GM23338 (cell line): Measurements from ENCODE around the gene ELOVL6. TPM values are rescaled to one million over a fixed set of nuclear protein-coding genes. Genes with fewer than 3 reads are reported as not detected.

Source experiments
- ATAC-seq: fragments of 200-7000 bp; cut with Tn5 transposase; 3 replicates; pipeline ENCODE4 v1.9.1; 2020
- DNase-seq: peaks from one replicate; pipeline ENCODE4 v3.0.0-alpha.2; 2015; ENCODE audit warnings: low spot score
- H2AFZ ChIP-seq: fragments of 200-600 bp; sonication (generic); 2 replicates; pipeline ENCODE4 v1.8.0; 2016; ENCODE audit warnings: antibody characterized with exemption, mild to moderate bottlenecking, moderate library complexity
- H3F3A ChIP-seq: fragments of 200-600 bp; sonication (generic); replicated peaks from 2 replicates; pipeline ENCODE4 v1.8.0; 2017; ENCODE audit warnings: antibody characterized with exemption, mixed run types, low read depth
- H3K27ac ChIP-seq: fragments of 200-600 bp; sonication (generic); 2 replicates; pipeline ENCODE4 v1.6.1; 2016; ENCODE audit warnings: low read depth
- H3K27me3 ChIP-seq: fragments of 200-600 bp; sonication (generic); 2 replicates; pipeline ENCODE4 v1.8.0; 2016; ENCODE audit warnings: mild to moderate bottlenecking, mixed run types, moderate library complexity; ENCODE audit not compliant: insufficient read depth
- H3K36me3 ChIP-seq: fragments of 200-600 bp; sonication (generic); 2 replicates; pipeline ENCODE4 v1.8.0; 2016; ENCODE audit warnings: mild to moderate bottlenecking; ENCODE audit not compliant: insufficient read depth
- H3K4me1 ChIP-seq: fragments of 200-600 bp; sonication (generic); 2 replicates; pipeline ENCODE4 v1.8.0; 2016; ENCODE audit warnings: mild to moderate bottlenecking, moderate library complexity; ENCODE audit not compliant: insufficient read depth
- H3K4me2 ChIP-seq: fragments of 200-600 bp; sonication (generic); 2 replicates; pipeline ENCODE4 v1.7.1; 2017; ENCODE audit warnings: mixed run types
- H3K4me3 ChIP-seq: fragments of 200-600 bp; sonication (generic); 2 replicates; pipeline ENCODE4 v1.6.1; 2016; ENCODE audit warnings: mixed run types
- H3K79me2 ChIP-seq: fragments of 200-600 bp; sonication (generic); replicated peaks from 2 replicates; pipeline ENCODE4 v1.8.0; 2017; ENCODE audit warnings: mild to moderate bottlenecking; ENCODE audit not compliant: insufficient read depth
- H3K9me2 ChIP-seq: fragments of 200-600 bp; sonication (generic); 2 replicates; pipeline ENCODE4 v1.8.0; 2017; ENCODE audit not compliant: insufficient read depth
- H4K20me1 ChIP-seq: fragments of 200-600 bp; sonication (generic); replicated peaks from 2 replicates; pipeline ENCODE4 v1.8.0; 2017; ENCODE audit warnings: mild to moderate bottlenecking; ENCODE audit not compliant: insufficient read depth
- H3K27ac Mint-ChIP-seq: 2 replicates; pipeline ENCODE4 v1.8.0; 2020; ENCODE audit warnings: inconsistent platforms, mild to moderate bottlenecking, moderate library complexity, mixed read lengths
- H3K27me3 Mint-ChIP-seq: 3 replicates; pipeline ENCODE4 v1.8.0; 2022; ENCODE audit warnings: low read depth, mild to moderate bottlenecking, moderate library complexity, mixed read lengths, inconsistent platforms; ENCODE audit not compliant: insufficient read depth, poor library complexity
- H3K36me3 Mint-ChIP-seq: 3 replicates; pipeline ENCODE4 v1.8.0; 2021; ENCODE audit warnings: low read depth, mild to moderate bottlenecking, inconsistent platforms, moderate library complexity, mixed read lengths
- H3K4me1 Mint-ChIP-seq: 3 replicates; pipeline ENCODE4 v1.8.0; 2020; ENCODE audit warnings: mild to moderate bottlenecking, inconsistent platforms, mixed read lengths
- H3K4me3 Mint-ChIP-seq: 3 replicates; pipeline ENCODE4 v1.8.0; 2021; ENCODE audit warnings: moderate library complexity, mild to moderate bottlenecking, inconsistent platforms, mixed read lengths
- H3K9me3 Mint-ChIP-seq: 3 replicates; pipeline ENCODE4 v1.8.0; 2020; ENCODE audit warnings: moderate library complexity, mild to moderate bottlenecking, inconsistent platforms, mixed read lengths
- CREB1 ChIP-seq: fragments of 250-450 bp; sonication (Bioruptor Pico); IDR thresholded peaks from 2 replicates; pipeline ENCODE4 v1.5.0; 2020; ENCODE audit warnings: low read depth, mild to moderate bottlenecking, moderate library complexity
- CTCF ChIP-seq, 2 experiments: fragments of 200-600 bp in 1 of 2; sonication (generic) in 1 of 2; conservative IDR thresholded peaks; 2 replicates each; pipeline versions ENCODE4 v1.5.1 to v1.6.1; 2016 to 2017; ENCODE audit warnings: antibody characterized with exemption in 2 of 2, low read depth in 2 of 2, mild to moderate bottlenecking in 2 of 2, moderate library complexity in 1 of 2
- ETS1 ChIP-seq: IDR thresholded peaks from 2 replicates; pipeline ENCODE4 v1.6.1; 2016; ENCODE audit warnings: antibody characterized with exemption
- EZH2 ChIP-seq: fragments of 200-600 bp; sonication (generic); IDR thresholded peaks from one replicate; pipeline ENCODE4 v1.8.0; 2017; ENCODE audit warnings: antibody characterized with exemption, mild to moderate bottlenecking, low read depth; ENCODE audit not compliant: unreplicated experiment
- EZH2phosphoT487 ChIP-seq: fragments of 200-600 bp; sonication (generic); IDR thresholded peaks from one replicate; pipeline ENCODE4 v1.8.1; 2018; ENCODE audit warnings: antibody characterized with exemption; ENCODE audit not compliant: unreplicated experiment
- JUNB ChIP-seq: IDR thresholded peaks from one replicate; pipeline ENCODE4 v1.6.1; 2016; ENCODE audit warnings: antibody characterized with exemption; ENCODE audit not compliant: unreplicated experiment
- NANOG ChIP-seq: IDR thresholded peaks from 2 replicates; pipeline ENCODE4 v1.6.1; 2016; ENCODE audit warnings: antibody characterized with exemption, borderline replicate concordance
- POLR2AphosphoS5 ChIP-seq: IDR thresholded peaks from 2 replicates; pipeline ENCODE4 v1.6.1; 2016; ENCODE audit warnings: antibody characterized with exemption, low read depth
- STAT1 ChIP-seq: IDR thresholded peaks from one replicate; pipeline ENCODE4 v1.6.1; 2016; ENCODE audit warnings: antibody characterized with exemption; ENCODE audit not compliant: unreplicated experiment
- ZNF114 ChIP-seq: fragments of 250-450 bp; sonication (Bioruptor Pico); IDR thresholded peaks from 2 replicates; pipeline ENCODE4 v1.5.0; 2020; ENCODE audit warnings: mild to moderate bottlenecking, moderate library complexity
- ZNF331 ChIP-seq: fragments of 250-450 bp; sonication (Bioruptor Pico); IDR thresholded peaks from 2 replicates; pipeline ENCODE4 v1.5.0; 2020; ENCODE audit warnings: low read depth, mild to moderate bottlenecking, moderate library complexity
- polyA plus RNA-seq: library from polyadenylated mRNA; unstranded; fragments of >200 nt; fragmentation: Nextera tagmentation; extraction: Ambion mirVana; gene quantifications from 2 replicates; pipeline ENCODE4 v1.2.1, GENCODE V29; 2016
- total RNA-seq: library from RNA; depleted of rRNA; stranded (reverse); fragments of >200 nt; shearing (Covaris generic); gene quantifications from 2 replicates; pipeline ENCODE4 v1.2.3, GENCODE V29; 2014
- TF ChIP-seq, protein P1 (sequence below): fragments of 250-450 bp; sonication (Bioruptor Pico); IDR thresholded peaks from 2 replicates; pipeline ENCODE4 v1.5.0; 2020; ENCODE audit warnings: mild to moderate bottlenecking, moderate library complexity

Gene ELOVL6
- total and polyA plus RNA-seq, 2 experiments from 2014 or later = 82.7 to 89.5 TPM

GRCh38 chr4:110099638-110100037 lies 98.8 kb downstream of the ELOVL6 start:
- Histone ChIP-seq H3K4me2 (no peak overlapping the region), H3F3A (no peaks in the 10 kb centered on the region), H4K20me1 (no peaks in the 10 kb centered on the region), H3K27ac (no peak overlapping the region), H3K79me2 (peaks cover 47% of the 10 kb centered on the region), H3K4me1 (0 out of 2 replicates have a peak, but pooled peaks cover 6% of the 10 kb centered on the region), H3K27me3 (no peaks in the 10 kb centered on the region), H3K4me3 (no peak overlapping the region), H3K36me3 (no peaks in the 10 kb centered on the region), H2AFZ (no peak overlapping the region), H3K9me2 (no peaks in the 10 kb centered on the region)
- ATAC-seq (no peak), DNase-seq (no peak)
- Mint-ChIP-seq H3K4me3 (no peak overlapping the region), H3K4me1 (peaks cover 13% of the 10 kb centered on the region; the same call in 2 of the 3 replicates), H3K36me3 (peaks cover 14% of the 10 kb centered on the region; the same call in 2 of the 3 replicates), H3K27ac (peak overlapping the region; percentile 45), H3K9me3 (no peaks in the 10 kb centered on the region), H3K27me3 (peaks cover 2% of the 10 kb centered on the region)
- no peak for TF ChIP-seq ZNF331 (CRISPR knock-in tag)
- no peak for TF ChIP-seq NANOG
- TF ChIP-seq CREB1 (CRISPR knock-in tag) = no peak

- peaks cover 11% of the 10 kb centered on the region for H3K4me1 Mint-ChIP-seq
- H3K27me3 Mint-ChIP-seq = peaks cover 2% of the 10 kb centered on the region
- no peak for TF ChIP-seq JUNB
- no peak for TF ChIP-seq NANOG
- TF ChIP-seq STAT1 = no peak
- no peak for TF ChIP-seq CREB1 (CRISPR knock-in tag)
- TF ChIP-seq POLR2AphosphoS5 = no peak
- no peak for TF ChIP-seq ETS1
- no peak for TF ChIP-seq CTCF (conservative IDR thresholded peaks at IDR 0.05; ENCODE audit: low read depth in 2 of 2)
- TF ChIP-seq, protein P1, sequence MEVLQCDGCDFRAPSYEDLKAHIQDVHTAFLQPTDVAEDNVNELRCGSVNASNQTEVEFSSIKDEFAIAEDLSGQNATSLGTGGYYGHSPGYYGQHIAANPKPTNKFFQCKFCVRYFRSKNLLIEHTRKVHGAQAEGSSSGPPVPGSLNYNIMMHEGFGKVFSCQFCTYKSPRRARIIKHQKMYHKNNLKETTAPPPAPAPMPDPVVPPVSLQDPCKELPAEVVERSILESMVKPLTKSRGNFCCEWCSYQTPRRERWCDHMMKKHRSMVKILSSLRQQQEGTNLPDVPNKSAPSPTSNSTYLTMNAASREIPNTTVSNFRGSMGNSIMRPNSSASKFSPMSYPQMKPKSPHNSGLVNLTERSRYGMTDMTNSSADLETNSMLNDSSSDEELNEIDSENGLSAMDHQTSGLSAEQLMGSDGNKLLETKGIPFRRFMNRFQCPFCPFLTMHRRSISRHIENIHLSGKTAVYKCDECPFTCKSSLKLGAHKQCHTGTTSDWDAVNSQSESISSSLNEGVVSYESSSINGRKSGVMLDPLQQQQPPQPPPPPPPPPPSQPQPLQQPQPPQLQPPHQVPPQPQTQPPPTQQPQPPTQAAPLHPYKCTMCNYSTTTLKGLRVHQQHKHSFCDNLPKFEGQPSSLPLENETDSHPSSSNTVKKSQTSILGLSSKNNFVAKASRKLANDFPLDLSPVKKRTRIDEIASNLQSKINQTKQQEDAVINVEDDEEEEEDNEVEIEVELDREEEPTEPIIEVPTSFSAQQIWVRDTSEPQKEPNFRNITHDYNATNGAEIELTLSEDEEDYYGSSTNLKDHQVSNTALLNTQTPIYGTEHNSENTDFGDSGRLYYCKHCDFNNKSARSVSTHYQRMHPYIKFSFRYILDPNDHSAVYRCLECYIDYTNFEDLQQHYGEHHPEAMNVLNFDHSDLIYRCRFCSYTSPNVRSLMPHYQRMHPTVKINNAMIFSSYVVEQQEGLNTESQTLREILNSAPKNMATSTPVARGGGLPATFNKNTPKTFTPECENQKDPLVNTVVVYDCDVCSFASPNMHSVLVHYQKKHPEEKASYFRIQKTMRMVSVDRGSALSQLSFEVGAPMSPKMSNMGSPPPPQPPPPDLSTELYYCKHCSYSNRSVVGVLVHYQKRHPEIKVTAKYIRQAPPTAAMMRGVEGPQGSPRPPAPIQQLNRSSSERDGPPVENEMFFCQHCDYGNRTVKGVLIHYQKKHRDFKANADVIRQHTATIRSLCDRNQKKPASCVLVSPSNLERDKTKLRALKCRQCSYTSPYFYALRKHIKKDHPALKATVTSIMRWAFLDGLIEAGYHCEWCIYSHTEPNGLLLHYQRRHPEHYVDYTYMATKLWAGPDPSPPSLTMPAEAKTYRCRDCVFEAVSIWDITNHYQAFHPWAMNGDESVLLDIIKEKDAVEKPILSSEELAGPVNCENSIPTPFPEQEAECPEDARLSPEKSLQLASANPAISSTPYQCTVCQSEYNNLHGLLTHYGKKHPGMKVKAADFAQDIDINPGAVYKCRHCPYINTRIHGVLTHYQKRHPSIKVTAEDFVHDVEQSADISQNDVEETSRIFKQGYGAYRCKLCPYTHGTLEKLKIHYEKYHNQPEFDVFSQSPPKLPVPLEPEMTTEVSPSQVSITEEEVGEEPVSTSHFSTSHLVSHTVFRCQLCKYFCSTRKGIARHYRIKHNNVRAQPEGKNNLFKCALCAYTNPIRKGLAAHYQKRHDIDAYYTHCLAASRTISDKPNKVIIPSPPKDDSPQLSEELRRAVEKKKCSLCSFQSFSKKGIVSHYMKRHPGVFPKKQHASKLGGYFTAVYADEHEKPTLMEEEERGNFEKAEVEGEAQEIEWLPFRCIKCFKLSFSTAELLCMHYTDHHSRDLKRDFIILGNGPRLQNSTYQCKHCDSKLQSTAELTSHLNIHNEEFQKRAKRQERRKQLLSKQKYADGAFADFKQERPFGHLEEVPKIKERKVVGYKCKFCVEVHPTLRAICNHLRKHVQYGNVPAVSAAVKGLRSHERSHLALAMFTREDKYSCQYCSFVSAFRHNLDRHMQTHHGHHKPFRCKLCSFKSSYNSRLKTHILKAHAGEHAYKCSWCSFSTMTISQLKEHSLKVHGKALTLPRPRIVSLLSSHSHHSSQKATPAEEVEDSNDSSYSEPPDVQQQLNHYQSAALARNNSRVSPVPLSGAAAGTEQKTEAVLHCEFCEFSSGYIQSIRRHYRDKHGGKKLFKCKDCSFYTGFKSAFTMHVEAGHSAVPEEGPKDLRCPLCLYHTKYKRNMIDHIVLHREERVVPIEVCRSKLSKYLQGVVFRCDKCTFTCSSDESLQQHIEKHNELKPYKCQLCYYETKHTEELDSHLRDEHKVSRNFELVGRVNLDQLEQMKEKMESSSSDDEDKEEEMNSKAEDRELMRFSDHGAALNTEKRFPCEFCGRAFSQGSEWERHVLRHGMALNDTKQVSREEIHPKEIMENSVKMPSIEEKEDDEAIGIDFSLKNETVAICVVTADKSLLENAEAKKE = no peak
- TF ChIP-seq EZH2phosphoT487 = no peak
- no peak for TF ChIP-seq ZNF114 (CRISPR knock-in tag)
- TF ChIP-seq ZNF331 (CRISPR knock-in tag) = no peak
- TF ChIP-seq EZH2 = no peak
Observed at GRCh38 chr4:110096405-110096804, 102.0 kb downstream of the ELOVL6 start.

More at GRCh38 chr4:110096405-110096804, 102.0 kb downstream of the ELOVL6 start:
- H3F3A ChIP-seq = no peaks in the 10 kb centered on the region
- Mint-ChIP-seq H3K4me3 (no peak overlapping the region), H3K27ac (peak overlapping the region; percentile 32; the same call in 1 of the 2 replicates), H3K9me3 (no peaks in the 10 kb centered on the region), H3K36me3 (peaks cover 2% of the 10 kb centered on the region; the same call in 1 of the 3 replicates)
- peaks cover 2% of the 10 kb centered on the region; the same call in 1 of the 2 replicates for H3K4me1 ChIP-seq
- H3K27ac ChIP-seq = no peak overlapping the region
- no peak overlapping the region for H3K4me2 ChIP-seq
- DNase-seq (no peak), ATAC-seq (no peak)
- H3K27me3 ChIP-seq = no peaks in the 10 kb centered on the region
- no peak overlapping the region for H2AFZ ChIP-seq
- H3K4me3 ChIP-seq = no peak overlapping the region
- H4K20me1 ChIP-seq = no peaks in the 10 kb centered on the region
- H3K79me2 ChIP-seq = peaks cover 56% of the 10 kb centered on the region
- no peaks in the 10 kb centered on the region for H3K36me3 ChIP-seq
- H3K9me2 ChIP-seq = no peaks in the 10 kb centered on the region
